WI38 (cell line): ENCODE data around the gene IL1RN.

Source experiments
- H3K4me3 ChIP-seq: 2 replicates; pipeline ENCODE4 v1.5.1; 2011; ENCODE audit warnings: low read depth, mild to moderate bottlenecking, control low read depth, low read length
- TF ChIP-seq, protein P1 (sequence below): IDR thresholded peaks from 2 replicates; pipeline ENCODE4 v1.5.1; 2012; ENCODE audit warnings: low read depth, mild to moderate bottlenecking, control low read depth, low read length

IL1RN gene

DNA sequence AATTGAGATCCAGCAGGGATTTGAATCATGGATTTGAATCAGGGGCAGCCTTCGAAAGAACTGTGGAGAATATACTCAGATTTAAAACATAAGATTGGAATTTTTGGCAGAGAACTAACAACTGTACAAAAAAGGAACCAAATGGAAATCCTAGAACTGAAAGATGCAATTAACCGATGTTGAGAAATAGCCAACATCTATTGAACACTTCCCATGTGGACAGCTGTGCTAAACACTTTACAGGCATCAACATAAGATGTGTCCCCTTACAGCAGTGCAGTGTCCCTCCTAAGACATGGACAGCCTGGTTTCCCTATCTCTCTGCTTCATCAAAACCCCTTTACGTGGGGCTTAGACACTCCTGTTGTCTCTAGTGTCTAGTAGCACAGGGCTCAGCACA lies 3.7 kb upstream of the IL1RN start:
- no peak overlapping the region for H3K4me3 ChIP-seq
- TF ChIP-seq, protein P1, sequence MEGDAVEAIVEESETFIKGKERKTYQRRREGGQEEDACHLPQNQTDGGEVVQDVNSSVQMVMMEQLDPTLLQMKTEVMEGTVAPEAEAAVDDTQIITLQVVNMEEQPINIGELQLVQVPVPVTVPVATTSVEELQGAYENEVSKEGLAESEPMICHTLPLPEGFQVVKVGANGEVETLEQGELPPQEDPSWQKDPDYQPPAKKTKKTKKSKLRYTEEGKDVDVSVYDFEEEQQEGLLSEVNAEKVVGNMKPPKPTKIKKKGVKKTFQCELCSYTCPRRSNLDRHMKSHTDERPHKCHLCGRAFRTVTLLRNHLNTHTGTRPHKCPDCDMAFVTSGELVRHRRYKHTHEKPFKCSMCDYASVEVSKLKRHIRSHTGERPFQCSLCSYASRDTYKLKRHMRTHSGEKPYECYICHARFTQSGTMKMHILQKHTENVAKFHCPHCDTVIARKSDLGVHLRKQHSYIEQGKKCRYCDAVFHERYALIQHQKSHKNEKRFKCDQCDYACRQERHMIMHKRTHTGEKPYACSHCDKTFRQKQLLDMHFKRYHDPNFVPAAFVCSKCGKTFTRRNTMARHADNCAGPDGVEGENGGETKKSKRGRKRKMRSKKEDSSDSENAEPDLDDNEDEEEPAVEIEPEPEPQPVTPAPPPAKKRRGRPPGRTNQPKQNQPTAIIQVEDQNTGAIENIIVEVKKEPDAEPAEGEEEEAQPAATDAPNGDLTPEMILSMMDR: no peak

DNA sequence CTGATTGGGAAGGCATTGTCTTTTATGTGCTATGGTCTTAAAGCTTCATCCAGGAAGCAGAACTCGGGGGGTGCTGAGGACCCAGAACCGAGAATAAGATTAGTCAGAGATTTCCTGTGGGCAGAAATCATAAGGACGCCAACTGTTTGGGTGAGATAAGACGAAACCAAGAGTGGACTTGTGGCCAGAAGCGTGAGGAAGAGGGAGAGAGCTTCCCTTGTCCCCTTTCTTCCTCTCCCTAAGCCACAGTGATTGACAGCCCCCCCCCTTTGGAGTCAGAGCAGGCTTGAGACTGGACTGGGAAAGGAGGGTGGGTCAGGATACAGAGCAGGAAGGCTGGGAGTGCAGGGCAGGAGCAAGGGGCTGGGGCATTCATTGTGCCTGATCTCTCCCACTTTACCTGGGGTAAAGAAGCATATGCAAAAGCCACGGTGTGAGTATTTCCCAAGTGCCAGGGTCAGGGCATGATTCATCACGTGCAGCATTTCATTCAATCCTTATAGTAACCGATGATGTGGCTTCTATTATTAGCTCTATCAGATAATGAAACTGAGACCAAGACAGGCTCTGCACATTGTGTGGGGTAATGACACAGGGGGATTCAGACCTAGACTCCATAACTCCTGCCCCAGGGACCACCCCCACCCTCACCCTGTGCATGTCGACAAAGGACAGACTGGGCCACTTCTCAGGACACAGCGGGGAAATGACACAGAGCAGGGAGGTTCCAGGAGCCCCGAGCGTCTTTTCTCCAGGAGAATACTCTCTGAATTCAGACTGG lies 3.0 kb upstream of the IL1RN start:
- no peak overlapping the region for H3K4me3 ChIP-seq
- TF ChIP-seq, protein P1: no peak

DNA sequence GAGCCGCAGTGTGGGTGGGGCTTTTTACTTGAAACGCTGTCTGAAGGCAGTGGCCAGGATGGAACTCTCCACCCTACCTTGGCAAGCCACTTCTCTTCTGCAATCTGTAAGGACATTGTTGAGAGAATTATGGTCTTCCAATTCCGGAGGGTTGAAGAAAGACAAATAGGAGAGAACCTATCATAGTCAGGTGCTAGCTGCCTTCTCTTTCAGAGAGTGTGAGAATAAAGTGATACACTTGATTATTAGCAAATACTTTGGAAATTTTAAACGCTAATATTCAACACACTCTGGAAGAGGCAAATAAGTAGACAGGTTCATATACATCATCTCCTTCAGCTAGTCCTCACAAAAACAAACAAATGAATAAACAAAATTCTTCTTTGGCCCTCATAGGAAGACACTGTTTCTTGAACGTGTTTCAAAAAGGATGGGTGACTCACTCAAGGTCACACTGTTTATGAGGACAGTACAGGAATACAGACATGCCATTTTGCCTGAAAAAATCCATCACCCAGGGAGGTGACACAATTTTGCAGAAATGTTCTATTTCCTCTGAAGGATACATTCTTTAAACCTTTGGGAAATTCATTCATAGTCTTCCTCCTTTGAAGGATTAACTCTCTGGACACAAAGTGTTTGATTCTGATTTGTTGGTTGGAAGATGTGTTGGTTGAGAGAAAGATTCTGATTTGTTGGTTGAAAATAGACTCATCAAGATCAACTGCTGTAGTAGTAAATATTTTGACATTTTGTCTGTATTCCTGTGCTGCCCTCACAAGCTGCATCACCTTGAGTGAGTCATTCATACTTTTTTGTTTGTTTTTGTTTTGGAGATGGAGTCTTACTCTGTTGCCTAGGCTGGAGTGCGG lies 2.2 kb upstream of the IL1RN start:
- TF ChIP-seq, protein P1: no peak
- H3K4me3 ChIP-seq: no peak overlapping the region

DNA sequence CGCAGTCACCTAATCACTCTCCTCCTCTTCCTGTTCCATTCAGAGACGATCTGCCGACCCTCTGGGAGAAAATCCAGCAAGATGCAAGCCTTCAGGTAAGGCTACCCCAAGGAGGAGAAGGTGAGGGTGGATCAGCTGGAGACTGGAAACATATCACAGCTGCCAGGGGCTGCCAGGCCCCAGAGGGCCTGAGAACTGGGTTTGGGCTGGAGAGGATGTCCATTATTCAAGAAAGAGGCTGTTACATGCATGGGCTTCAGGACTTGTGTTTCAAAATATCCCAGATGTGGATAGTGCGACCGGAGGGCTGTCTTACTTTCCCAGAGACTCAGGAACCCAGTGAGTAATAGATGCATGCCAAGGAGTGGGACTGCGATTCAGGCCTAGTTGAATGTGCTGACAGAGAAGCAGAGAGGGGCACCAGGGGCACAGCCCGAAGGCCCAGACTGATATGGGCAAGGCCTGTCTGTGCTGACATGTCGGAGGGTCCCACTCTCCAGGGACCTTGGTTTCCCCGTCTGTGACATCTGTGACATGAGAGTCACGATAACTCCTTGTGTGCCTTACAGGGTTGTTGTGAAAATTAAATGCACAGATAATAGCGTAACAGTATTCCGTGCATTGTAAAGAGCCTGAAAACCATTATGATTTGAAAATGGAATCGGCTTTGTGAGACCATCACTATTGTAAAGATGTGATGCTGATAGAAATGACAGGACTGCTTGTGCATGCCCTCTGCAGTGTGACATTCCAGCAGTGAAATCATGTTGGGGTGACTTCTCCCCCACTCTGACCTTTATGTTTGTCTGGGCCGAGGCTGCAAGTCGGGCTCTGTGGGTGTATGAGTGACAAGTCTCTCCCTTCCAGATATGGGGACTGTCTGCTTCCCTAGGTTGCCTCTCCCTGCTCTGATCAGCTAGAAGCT lies 510 bp downstream of the IL1RN start:
- TF ChIP-seq, protein P1: no peak
- no peak overlapping the region for H3K4me3 ChIP-seq

DNA sequence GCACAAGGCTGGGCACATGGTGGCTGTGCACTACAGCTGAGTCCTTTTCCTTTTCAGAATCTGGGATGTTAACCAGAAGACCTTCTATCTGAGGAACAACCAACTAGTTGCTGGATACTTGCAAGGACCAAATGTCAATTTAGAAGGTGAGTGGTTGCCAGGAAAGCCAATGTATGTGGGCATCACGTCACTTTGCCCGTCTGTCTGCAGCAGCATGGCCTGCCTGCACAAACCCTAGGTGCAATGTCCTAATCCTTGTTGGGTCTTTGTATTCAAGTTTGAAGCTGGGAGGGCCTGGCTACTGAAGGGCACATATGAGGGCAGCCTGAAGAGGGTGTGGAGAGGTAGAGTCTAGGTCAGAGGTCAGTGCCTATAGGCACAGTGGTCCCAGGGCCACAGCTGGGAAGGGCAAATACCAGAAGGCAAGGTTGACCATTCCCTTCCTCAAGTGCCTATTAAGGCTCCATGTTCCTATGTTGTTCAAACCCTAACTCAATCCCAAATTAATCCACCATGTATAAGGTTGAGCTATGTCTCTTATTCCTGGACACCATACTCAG lies 2.2 kb downstream of the IL1RN start:
- TF ChIP-seq, protein P1: no peak
- H3K4me3 ChIP-seq: no peak overlapping the region

DNA sequence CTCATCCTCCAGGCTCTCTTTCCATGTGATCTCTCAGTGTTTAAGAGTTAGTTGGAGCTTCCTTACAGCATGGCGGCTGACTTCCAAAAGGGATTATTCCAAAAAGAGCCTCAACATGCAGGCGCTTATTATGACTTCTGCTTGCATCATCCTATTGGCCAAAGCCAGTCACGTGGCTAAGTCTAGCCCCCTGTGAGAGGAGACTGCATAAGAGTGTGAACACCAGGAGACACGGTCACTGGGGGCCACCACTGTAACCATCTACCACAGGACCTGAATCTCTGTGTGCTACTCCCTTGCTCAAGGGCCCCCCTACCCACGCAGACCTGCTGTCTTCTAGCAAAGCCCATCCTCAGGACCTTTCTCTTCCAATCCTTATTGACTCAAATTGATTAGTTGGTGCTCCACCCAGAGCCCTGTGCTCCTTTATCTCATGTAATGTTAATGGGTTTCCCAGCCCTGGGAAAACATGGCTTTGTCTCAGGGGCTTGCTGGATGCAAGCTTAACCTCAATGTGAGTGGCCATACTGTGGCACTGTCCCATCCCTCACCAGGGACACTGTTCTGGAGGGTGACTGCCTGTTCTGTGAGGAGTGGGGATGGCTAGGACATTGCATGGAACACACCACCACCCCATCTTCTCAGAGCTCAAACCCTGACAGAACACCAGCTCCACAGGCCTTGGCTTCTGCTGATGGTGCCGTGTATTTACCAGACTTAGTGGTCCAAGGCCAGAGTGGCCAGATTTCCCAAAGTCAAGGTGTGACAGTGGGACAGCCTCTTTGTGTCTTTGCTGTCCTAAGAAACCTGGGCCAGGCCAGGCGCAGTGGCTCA lies 4.2 kb downstream of the IL1RN start:
- H3K4me3 ChIP-seq: no peak overlapping the region
- TF ChIP-seq, protein P1: no peak
